Stimulated activated CD8-positive, alpha-beta memory T cell treated with anti-CD3 and anti-CD28 coated beads, Interleukin-4, amount 100 ng/mL, for 1 hour (primary cell): Measurements from ENCODE around the gene OR6B3.
"Not testable (repeated sequence)": the region's sequence is repeated elsewhere in the genome, so short reads cannot be mapped to it uniquely, and the experiment has no call there.

Source experiments
- DNase-seq, 2 donors: peaks; one replicate each; pipeline ENCODE4 v3.0.0-alpha.2; 2020; ENCODE audit warnings: low read depth in 2 of 2, low spot score in 1 of 2

Gene OR6B3

GRCh38 chr2:240044096-240044495 lies 9.2 kb downstream of the OR6B3 start:
- not testable (repeated sequence) for DNase-seq

DNA sequence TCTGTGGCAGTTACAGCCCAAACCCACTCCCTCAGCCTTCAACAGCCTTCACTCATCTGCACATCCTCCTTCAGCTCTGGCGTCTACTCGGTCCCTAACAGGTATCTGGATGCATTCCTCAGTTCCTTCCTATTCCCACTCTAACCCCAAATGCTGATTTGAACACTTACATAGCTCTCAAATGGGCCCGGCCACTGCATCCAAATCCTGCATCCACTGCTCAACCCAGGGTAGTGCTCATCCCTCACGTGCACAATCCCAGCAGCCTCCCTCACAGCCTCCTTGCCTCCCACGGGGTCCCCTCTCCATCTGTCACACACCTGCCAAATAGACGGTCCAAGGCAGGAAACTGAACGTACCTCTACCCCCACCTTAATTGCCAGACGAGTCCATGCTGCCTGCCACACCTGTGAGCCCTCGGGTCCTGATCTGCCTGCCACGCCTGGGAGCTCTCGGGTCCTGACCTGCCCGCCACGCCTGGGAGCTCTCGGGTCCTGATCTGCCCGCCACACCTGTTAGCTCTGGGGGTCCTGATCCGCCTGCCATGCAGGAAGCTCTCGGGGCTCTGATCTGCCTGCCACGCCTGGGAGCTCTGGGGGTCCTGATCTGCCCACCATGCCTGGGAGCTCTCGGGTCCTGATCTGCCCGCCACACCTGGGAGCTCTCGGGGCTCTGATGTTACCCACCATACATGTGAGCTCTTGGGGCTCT lies 9.9 kb downstream of the OR6B3 start:
- DNase-seq = no peak

- DNase-seq = no peak
These were observed 10.6 kb downstream of the OR6B3 start for GRCh38 chr2:240042740-240043139.

DNA sequence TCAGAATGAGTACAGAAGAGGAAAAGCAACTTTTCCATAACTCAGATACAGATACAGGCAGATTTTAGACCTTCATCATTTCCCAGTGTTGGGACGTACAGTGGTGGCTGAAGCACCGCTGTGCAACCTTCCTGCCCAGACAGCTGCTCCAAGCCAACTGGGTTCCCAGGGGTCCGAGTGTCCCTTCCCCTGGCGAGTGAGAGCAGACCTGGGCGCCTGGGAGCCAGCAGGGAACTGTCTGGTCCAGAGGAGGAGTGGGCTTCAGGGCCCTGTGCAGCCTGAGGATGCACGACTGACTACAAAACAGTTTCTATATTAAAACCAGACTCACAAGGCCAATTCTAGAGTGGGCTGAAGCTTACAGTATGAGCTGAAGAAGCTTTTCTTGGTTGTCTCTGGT lies 12.0 kb downstream of the OR6B3 start:
- no peak for DNase-seq

DNA sequence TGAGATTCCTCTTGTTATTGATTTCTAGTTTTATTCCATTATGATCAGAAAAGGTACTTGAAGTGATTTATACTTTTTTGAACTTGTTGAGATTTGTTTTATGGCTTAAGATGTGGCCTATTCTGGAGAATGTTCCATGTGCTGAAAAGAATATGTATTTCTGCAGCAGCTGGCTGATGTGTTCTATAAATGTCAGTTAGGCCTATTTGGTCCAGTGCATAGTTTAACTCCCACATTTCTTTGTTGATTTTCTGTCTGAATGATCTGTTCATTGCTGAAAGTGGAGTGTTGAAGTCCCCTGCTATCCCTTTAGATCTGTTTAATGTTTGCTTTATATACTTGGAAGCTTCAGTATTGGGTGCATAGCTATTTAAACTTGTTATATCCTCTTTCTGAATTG lies 16.0 kb downstream of the OR6B3 start:
- DNase-seq = no peak

DNA sequence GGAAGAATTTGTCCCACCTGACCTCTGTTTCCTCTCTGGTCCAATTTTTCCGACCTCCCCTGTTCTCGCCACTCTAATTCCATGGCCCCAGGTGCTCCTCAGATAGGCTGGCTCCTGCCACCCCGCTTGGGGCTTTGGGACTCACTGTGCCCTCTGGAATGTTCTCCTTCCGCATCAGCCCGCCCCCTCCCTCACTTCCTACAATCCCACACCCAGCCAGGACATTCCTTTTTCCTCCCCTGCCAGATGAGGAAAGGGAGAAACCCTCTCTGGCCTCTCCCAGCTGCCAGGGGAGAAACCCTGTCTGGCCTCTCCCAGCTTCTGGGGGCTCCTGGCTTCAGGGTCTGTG lies 20.0 kb downstream of the OR6B3 start:
- DNase-seq = no peak

DNA sequence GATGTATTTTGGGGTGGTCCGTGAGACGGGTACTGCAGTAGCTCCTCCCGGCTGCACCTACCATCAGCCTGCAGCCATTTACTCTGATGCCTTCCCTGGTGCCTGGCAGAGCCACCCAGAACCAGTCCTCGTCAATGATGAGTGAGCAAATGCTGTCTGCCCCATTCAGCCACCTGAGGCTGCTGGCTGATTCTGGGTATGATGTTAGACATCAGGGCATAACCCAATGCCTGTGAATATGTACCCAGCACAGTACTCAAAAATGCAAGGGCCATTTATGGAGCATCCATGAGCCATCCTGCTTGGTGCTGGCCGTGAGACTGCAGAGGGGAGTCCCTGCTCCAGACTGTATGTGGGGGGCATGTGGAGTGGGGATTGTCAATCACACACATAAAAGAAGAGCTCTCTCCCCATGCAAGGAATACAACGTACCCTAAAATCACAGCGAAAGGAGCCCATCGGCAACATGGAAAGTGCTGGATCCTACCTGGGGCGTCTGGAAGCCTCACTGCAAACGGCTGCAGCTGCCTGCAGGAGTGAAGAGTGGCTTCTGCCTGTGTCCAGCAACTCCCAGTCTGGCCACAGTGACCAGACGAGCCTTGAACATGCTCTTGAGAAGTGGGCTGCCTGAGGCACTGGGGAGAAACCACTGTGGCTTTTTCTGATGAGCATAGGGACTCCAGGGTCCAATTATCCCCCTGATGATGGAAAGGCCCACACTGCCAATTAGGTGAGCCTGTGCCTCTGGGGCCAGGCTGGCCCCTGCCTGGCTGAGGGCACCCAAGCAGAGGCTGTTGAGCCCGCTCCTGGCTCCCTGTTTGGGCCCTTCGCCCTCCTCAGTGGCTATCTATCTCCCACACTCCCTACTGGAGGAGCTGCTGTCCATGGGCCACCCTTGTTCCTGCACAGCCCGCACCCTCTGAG lies 20.7 kb downstream of the OR6B3 start:
- no peak for DNase-seq

- DNase-seq = no peak
These were observed 22.8 kb downstream of the OR6B3 start, which contains the start of gene OR6B2 for GRCh38 chr2:240030379-240031094. TSS of gene OR6B2 (minus strand) at chr2:240030429. CDS start at chr2:240030429, 0 bp downstream.

- DNase-seq = no peak
These were observed 28.6 kb downstream of the OR6B3 start for GRCh38 chr2:240024766-240025165.

DNA sequence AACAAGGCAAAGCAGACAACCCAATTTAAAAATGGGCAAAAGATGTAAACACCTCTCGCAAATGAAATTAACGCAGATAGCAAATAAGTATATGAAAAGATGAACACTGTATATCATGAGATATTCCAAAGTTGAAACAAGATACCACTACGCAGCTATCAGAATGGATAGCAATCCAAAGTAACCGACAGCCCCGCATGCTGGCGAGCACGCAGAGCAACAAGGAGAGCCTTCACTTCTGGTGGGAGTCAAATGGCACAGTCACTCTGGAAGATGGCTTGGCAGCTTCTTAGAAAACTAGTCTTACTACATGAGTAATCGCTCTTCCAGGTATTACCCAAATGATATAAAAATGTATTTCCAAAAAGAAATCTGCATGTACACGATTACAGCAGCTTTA lies 29.5 kb downstream of the OR6B3 start:
- DNase-seq = no peak

GRCh38 chr2:240021488-240022104 lies 31.7 kb downstream of the OR6B3 start:
- peak; percentile 15 to 33 for DNase-seq

- DNase-seq = no peak
These were observed 35.1 kb downstream of the OR6B3 start for GRCh38 chr2:240018071-240018750.

- no peak for DNase-seq
These were observed 39.0 kb downstream of the OR6B3 start for GRCh38 chr2:240014327-240014726.

DNA sequence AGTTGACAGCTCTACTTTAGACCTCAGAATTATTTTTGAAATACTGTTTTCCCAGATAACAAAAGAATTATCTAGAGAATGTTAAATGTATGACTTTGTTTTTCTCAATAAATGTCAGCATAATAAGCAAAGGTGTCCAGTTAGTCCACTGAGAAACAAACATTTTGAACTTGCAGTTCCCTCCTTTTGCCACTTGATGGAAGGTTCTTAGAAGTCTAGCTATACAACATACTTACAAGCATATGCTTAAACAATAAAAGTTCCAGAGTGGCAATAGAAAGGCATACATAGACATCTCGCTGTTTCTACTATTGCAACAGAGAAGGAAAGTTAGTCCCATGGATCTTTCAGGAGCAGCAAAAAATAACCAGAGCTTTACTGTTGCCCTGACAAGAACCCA lies 40.0 kb downstream of the OR6B3 start:
- no peak for DNase-seq

DNA sequence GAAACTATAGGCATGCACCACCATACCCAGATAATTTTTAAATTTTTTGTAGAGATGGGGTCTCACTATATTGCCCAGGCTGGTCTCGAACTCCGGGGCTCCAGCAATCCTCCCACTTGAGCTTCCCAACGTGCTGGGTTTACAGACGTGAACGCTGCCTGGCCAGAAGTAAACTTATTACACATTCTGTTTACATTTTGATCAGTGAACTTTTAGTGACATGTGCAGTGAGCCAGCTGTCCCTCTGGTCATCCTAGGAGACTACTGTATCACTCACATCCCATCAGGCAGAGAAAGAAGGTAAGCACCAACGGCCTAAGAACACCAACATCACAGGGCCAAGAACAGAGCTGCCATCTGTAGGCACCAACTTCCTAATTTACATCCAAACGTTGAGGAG lies 50.3 kb downstream of the OR6B3 start:
- no peak for DNase-seq

- no peak for DNase-seq
These were observed 52.6 kb downstream of the OR6B3 start for GRCh38 chr2:240000671-240001070.

DNA sequence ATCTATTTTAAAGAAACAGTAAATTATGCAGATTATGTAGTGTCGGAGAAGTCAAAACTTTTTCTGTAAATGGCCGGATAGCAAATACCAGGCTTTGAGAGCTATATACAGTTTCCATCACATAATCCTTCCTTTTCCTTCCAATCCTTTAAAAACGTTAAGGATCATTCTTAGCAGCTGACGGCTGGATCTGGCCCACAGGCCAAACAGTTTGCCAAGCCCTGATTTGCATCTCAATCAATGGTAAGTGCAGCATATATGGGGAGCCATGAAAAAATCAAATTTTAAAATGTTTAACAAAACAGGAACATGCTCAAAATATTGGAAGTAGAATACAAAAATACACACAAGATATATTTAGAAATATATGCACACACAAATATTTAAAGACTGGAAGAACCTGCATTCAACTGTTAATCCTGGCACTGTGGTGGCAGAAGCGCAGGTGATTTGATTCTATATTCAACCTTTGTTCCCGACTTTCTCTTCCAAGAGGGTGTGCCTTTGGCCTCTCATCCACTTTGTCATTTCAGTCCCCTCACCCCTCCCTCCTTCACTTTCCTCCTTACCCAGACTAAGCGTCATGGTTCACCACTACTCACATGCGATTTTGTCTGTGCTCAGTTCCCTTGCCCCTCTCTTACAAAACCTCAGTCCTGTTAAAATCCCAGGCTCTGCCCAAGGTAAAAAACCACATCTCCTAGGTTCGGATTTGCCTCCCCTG lies 55.5 kb downstream of the OR6B3 start:
- no peak for DNase-seq
